Fibroblast of mammary gland (primary cell): Measurements from ENCODE around the gene KCNH3.

ENCODE experiments used
- DNase-seq: peaks from one replicate; pipeline ENCODE4 v3.0.0-alpha.2; 2010; ENCODE audit warnings: low read depth
- H3K4me3 ChIP-seq: 2 replicates; pipeline ENCODE4 v1.5.1; 2011; ENCODE audit warnings: low read depth, mild to moderate bottlenecking, low read length, moderate library complexity; ENCODE audit not compliant: control insufficient read depth
- CTCF ChIP-seq: conservative IDR thresholded peaks from 2 replicates; pipeline ENCODE4 v1.5.1; 2011; ENCODE audit warnings: low read depth, low read length, inconsistent platforms; ENCODE audit not compliant: control insufficient read depth, insufficient read depth

KCNH3 gene

GRCh38 chr12:49534731-49535278 lies 4.0 kb upstream of the KCNH3 start:
- DNase-seq, result no peak
- TF ChIP-seq CTCF, result no peak
- no peak overlapping the region for H3K4me3 ChIP-seq

GRCh38 chr12:49535921-49536525 lies 2.8 kb upstream of the KCNH3 start:
- no peak for TF ChIP-seq CTCF
- no peak for DNase-seq
- H3K4me3 ChIP-seq, result no peak overlapping the region

- TF ChIP-seq CTCF, result no peak
- no peak for DNase-seq
- H3K4me3 ChIP-seq, result no peak overlapping the region
Observed at GRCh38 chr12:49536526-49537071, 2.2 kb upstream of the KCNH3 start.

- no peak for DNase-seq
- no peak for TF ChIP-seq CTCF
- no peak overlapping the region for H3K4me3 ChIP-seq
Observed at GRCh38 chr12:49537231-49537751, 1.5 kb upstream of the KCNH3 start.

GRCh38 chr12:49537752-49538509 lies 899 bp upstream of the KCNH3 start:
- TF ChIP-seq CTCF, result peak; percentile 0
- H3K4me3 ChIP-seq, result peak overlapping the region; percentile 21
- DNase-seq, result no peak

GRCh38 chr12:49539406-49540228 lies 787 bp downstream of the KCNH3 start:
- H3K4me3 ChIP-seq, result no peak overlapping the region
- TF ChIP-seq CTCF, result no peak
- DNase-seq, result no peak
